NCI-H2171 (cell line): ENCODE results near the gene LPP.

ENCODE experiments used
- DNase-seq: peaks from one replicate; lab custom pipeline; 2025; lab: John Stamatoyannopoulos, UW

LPP gene

DNA sequence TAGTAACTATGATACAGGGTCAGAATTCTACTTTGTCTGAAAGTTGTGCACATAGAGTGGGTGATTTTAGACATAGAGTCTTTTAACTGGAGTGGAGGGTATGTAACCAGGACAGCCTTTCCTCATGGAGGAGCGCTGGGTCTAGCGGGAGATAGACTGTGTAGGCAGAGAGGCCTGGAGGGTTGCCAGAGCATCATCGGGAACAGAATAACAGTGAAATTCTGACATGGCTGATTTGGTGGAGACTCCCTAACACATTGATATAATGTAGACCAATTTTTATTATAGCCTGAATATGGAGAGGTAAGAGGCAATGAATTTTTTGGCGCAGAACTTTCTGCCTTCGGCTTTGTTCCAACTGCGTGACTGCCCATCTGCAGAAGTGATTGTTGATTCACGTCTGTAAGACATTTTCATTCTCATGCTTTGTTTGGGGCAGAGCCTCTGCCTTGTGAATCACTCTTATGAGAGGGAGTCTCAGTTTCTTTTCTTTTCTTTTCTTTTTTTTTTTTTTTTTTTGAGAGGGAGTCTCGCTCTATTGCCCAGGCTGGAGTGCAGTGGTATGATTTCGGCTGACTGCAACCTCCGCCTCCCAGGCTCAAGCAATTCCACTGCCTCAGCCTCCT is 16.0 kb downstream of the LPP start:
- DNase-seq = no peak

DNA sequence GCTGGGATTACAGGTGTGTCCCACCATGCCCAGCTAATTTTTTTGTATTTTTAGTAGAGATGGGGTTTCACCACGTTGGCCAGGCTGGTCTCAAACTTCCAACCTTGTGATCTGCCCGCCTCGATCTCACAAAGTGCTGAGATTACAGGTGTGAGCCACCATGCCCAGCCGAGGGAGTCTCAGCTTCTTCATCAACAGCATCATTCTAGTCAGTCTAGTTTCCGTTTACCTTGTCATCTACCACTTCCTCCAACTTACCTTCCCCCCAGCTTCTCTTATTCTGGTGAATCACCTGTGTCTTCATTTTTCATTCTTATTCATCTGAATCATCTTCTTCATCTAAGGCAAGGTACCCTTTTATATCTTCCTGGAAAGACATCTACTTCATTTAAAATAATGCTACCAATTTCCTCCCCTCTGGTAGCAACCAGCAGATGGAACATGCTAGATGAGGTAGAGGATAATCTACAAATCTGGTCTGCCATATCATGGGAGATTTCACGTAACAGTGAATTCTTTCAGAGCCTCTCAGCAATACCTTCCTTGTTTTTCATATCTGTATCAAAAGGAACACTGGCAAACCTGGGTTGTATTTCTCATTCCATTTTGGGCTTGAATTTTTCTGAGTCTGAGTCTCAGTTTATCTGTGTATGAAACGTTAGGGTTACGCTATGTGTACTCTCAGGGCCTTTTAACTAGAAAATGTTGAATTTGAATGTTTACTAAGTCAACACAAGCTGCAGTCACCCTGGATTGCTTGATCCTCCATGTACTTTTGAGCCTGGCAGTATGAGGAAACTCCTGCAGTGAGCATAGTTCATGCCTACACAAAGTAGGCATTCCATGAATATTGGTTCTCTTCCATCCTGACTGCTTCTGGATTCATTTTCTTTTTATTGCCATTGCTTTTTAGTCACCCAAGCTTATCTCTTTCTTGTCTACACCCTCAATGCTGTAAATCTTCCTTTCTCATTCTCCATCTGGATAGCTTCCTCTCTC is 16.8 kb downstream of the LPP start:
- no peak for DNase-seq

DNA sequence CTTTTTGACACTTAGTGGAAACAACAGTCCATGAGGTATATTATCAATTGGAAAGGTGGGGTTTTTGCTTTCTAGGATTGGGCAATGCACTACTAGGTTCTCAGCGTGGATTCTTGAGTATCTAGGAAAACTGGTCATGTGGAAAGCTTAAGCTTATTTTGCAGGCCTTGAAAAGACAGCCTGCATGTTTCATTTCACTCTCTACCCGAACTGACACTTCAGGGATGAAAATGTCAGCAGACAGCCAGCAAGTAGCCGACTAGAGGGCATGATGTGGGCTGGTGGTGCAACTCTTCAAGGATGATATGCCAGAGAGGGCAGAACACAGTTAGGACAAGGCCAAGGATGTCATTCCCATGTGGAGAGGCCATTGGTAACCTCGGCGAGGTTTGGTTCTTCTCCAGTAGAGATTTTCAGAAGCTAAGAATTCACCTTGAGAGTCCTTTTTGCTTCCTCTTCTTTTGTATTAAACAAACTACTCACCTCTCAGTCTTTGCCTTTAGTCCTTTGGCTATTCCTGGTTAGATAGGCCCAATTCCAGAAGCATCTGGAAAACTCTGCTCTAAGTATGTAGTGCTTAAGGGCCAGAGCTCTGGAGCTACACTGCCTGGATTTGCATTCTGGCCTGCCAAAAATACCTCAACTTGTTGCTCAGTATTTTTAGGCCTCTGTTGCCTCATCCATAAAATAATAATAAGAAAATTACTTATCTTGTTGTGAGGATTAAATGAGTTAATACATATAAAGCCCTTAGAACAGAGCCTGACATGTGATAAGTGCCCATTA is 17.9 kb downstream of the LPP start:
- no peak for DNase-seq

DNA sequence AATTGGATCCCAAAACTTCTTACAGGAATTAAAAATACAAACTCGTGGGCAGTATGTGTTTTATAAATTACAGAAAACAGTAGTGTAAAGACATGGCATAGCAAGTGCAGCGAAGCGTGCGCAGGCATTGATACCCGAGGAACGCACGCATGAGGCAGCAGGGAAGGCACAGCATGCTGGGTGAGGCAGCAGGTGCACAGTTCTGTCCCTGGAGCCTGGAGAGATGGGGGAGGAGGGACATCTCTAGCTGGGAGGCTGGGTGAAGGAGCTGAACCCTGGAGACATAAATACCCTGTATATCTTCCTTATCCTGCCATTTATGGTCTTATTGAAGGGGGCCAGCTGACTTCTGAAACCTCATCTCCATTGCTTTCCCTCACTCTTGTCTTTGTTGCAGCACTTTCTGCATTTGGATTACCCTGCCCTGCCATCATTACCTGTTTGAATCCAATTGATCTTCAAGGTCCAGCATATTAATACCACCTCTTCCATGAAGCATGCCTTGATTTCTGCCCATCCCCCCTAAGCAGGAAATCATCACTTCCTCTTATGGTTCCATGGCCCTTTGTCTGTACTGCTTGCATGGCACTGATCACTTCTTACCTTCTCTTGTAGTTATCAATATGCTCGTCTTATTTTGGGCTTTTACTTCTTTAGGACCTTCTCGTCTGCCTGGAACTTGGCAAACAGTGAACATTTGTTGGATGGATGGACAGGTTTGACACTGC is 20.5 kb downstream of the LPP start:
- peak; percentile 12 for DNase-seq

DNA sequence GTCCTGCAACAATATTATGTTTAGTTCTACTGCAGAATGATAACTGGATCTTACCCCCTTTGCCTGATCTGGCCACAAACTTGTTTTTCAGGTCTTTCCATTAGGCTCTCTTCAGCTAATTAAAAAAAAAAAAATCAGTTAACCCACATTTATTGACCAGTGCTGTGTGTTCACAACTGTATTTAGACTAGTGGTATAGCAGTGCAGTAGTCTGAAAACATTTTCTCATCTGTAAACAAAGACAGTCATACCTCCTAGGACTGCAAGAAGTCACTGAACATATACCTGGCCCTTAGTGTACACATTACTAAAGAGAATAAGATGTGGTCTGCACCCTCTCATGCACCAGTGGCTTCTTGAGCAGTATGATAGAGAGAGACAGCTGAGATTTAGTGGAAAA is 22.5 kb downstream of the LPP start:
- no peak for DNase-seq

GRCh38 chr3:188176884-188177283 is 22.9 kb downstream of the LPP start:
- DNase-seq = no peak

GRCh38 chr3:188177721-188178120 is 23.8 kb downstream of the LPP start:
- no peak for DNase-seq

GRCh38 chr3:188178293-188178936 is 24.5 kb downstream of the LPP start:
- DNase-seq = no peak

DNA sequence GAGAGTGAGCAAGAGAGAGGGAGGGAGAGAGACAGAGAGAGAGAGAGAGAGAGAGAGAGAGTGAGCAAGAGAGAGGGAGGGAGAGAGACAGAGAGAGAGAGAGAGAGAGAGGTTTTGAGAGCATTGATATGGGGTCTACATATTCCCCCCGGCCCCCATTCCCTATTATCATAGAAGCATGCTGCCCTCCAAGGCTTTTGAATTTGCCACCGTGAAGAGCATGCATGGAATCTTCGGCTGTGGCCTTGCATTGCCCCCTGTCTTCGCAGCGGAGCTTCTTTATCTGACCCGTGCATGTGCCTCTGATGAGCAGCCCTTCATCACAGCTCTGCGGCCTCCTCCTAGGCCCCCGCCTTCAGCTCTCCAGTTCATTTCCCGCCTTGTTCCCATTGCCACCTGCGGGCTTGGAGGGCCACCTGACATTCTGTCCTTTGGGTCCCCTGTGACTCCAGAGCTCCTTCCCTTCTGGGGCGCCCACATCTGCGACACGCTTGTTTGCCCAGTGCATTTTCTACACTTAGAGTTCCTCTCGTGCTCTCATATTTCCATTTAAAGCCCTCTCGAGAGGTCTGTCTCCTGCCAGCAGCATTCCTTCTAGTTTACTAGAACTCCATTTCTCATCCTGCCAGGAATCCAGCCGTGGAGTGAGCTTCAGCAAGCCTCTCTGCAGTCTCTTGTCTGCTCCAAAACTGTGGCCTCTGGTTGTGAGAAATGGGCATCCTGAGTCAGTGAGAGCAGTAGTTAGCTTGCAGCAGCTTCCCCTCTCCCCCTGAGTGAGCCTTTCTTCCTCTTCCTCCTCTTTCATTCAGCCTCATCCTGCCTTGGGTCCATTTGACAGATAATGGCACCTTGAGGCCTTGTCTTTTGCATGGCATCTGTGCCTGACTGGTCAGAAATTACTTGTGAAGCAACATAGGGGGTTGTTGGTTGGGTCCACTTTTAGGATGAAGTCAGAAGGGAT is 25.3 kb downstream of the LPP start:
- peak; percentile 3 for DNase-seq

DNA sequence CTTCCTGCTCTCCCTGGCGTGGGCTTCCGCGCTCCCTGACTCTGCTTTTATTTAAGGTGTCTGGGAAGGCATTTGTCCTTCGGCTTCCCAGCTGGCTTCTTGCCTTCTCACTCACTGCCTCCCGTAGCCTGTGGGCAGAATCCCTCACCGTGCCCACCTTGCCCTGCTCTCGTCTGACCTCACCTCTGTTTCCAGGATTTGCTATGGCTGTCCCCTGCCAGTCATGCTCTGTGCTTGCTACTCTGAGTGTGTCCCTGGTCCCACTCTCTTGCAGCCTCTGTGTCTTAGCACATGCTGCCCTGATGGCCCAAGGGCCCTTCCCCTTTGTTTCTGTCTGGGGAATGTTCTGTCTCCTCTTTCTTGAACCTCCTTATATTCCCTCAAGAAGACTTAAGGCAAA is 26.2 kb downstream of the LPP start:
- DNase-seq = no peak

GRCh38 chr3:188183452-188183851 is 29.5 kb downstream of the LPP start:
- DNase-seq = no peak

- DNase-seq = no peak
Measured at GRCh38 chr3:188184160-188184559, 30.2 kb downstream of the LPP start.

GRCh38 chr3:188184649-188185048 is 30.7 kb downstream of the LPP start:
- DNase-seq = no peak

DNA sequence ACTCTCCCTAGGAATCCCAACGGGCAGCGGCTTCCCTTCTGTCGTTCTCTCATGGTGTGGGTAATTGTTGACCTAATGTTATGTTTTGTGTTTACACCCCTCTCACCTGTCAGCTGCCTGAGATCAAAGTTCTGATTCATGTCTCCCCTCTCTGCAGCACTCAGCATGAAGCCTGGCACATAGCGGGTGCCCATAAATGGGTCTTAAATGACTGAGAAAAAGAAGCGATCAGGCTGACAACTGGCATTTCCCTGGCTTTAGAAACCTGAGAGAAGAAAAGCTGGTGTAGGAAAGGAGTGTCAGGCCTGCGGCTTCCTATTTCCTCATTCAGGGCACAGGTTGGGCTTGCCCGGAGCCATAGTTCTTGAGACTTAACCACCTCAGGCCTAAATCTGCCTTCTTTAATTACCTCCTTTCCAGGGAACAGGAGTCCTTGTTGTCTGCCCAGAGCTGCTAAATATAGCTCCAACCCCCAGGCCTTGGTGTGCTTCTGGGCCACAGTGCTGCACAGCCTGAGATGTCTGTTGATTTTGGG is 31.8 kb downstream of the LPP start:
- no peak for DNase-seq

GRCh38 chr3:188187053-188187452 is 33.1 kb downstream of the LPP start:
- DNase-seq = no peak

DNA sequence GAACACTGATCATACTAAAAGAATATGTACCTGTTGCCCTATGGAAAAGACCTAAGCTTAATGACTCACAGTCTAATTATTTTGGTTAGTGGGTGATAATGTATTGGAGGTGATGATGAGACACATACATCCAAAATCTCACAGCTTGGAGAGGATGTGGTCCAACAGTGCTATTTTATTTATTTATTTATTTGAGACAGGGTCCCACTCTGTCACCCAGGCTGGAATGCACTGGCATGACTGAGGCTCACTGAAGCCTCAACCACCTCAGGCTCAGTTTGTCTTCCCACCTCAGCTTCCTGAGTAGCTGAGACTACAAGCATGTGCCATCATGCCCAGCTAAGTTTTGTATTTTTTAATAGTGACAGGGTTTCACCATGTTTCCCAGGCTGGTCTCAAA is 35.0 kb downstream of the LPP start:
- DNase-seq = no peak

- DNase-seq = no peak
Measured at GRCh38 chr3:188191460-188191859, 37.5 kb downstream of the LPP start.

- DNase-seq = no peak
Measured at GRCh38 chr3:188192034-188192433, 38.1 kb downstream of the LPP start.

- DNase-seq = no peak
Measured at GRCh38 chr3:188194332-188194731, 40.4 kb downstream of the LPP start.
